NAMALWA (cell line): Measurements from ENCODE around the gene DYRK1A.
A peak's percentile ranks its signal among the peaks of the same experiment; 100 is the strongest.

Experiments
- DNase-seq: peaks from one replicate; pipeline ENCODE4 v3.0.0-alpha.2; 2015; ENCODE audit warnings: low spot score

DYRK1A gene

DNA sequence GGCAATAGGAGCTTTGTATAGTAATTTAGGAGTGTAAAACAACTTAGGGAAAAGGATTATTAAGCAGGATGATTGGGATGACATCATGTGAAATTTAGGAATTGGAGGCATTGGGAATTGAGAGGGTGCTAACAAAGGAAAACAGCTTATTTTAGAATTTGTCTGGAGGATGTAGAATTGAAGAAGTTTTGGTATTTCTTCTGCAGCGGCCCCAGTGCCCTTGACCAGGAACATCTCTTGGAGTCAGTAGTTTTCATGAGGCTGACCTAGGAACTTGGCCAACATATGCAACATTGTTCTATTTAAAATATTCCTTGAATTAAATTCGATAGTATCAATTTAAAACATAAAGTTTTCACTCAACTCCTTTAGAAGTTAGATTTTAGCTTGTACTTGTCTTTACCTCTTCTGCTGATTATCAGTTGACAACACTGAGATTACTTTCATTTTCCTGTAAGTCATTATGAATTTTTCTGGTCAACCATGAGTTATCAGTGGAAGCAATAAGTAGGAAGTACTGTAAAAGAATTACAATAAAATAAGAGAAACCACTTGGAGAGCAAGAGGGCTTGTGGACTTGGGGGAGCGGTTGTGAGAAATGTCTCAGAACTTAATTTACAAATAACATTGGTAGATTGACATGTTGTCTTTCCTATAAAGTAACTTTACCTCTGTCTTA lies 52.8 kb downstream of the DYRK1A start:
- DNase-seq: no peak

DNA sequence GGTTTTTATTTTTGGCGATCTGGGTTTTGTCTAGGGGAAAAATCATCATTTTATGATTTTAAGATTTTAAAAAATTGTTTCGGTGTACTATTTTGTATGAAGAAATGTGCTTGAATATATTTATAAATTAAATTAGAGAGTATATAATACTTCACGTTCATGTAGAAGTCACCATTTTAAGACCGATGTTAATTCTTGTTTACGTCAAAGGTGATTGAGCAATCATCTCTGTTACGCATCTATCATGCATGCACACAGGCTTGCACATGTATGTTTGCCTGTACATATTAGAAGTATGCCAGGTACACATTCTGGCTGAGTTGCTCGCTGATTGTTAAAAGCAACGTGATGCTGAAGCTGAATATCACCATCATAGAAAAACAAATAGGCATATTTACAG lies 54.7 kb downstream of the DYRK1A start:
- no peak for DNase-seq

GRCh38 chr21:37422382-37422781 lies 55.8 kb downstream of the DYRK1A start:
- DNase-seq: no peak

DNA sequence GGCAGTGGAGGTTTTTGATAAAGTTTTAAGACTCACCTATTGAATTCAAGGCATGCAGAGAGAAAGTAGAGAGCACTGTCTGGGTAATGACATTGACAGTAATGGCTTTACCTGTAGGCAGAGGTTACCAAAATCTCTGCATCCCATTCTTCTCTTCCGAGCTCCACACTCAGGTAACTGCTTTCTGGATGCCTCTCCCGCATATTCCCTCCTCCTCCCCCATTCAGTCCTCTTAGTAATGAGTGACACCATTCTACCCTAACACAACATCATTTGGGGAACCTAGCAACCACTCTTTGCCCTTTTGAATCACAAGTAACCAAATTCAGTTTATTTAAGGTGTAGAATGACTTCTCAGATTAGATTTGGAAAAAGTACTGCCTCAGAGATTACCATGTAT lies 56.5 kb downstream of the DYRK1A start:
- no peak for DNase-seq

GRCh38 chr21:37424396-37424795 lies 57.8 kb downstream of the DYRK1A start:
- no peak for DNase-seq

- DNase-seq: no peak
Measured at GRCh38 chr21:37425001-37425400, 58.4 kb downstream of the DYRK1A start.

DNA sequence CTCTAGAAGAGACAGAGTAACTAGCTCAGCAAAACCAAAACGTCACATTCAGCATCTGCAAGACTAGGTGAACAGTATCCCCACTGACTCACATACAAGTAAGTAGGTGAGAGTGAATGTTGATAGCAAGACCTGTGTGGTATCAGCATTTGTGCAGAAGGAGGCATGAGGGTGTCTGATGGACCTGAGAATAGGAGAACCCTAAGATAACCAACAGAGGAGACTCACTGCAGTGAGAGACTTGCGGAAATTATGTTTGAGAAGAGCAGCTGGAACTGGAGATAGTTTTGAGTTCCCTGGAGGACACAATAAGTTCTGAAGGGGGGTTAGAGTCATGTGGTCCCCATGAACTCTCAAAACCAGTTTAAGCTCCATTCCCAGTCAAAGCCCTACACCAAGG lies 59.1 kb downstream of the DYRK1A start:
- no peak for DNase-seq

GRCh38 chr21:37427221-37427620 lies 60.6 kb downstream of the DYRK1A start:
- no peak for DNase-seq

GRCh38 chr21:37429356-37429755 lies 62.8 kb downstream of the DYRK1A start:
- DNase-seq: peak; percentile 17

DNA sequence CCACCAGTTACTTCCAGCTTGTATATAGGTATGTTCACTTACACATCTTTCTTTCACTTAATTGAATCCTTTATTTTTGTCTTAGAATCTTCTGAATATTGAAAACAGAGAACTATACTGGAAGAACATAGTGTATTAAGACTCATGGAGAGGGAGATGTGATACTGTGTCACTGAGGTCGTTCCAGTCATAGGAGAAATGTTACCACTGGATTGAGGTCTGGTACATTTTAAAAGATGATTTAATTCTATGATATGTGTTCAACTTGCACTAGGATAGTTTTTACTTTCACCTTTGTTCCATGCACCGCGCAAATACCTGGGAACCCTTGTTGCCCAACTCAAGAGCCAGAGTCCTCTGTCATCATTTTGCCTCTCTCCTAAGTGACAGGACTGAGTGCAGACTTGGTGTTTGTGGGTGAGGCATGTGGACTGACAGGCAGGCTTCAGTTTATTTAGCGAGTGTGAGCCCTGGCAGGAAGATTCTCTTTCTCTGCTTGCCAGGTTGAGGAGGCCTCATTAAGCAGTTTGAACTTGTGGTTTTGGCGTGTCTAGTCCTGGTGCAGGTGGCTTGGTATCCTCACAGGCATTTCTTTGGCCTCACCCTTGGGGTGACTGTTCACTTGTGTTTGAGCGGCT lies 63.7 kb downstream of the DYRK1A start:
- DNase-seq: no peak

- no peak for DNase-seq
Measured at GRCh38 chr21:37431243-37431642, 64.7 kb downstream of the DYRK1A start.

GRCh38 chr21:37432710-37433455 lies 66.3 kb downstream of the DYRK1A start:
- no peak for DNase-seq

DNA sequence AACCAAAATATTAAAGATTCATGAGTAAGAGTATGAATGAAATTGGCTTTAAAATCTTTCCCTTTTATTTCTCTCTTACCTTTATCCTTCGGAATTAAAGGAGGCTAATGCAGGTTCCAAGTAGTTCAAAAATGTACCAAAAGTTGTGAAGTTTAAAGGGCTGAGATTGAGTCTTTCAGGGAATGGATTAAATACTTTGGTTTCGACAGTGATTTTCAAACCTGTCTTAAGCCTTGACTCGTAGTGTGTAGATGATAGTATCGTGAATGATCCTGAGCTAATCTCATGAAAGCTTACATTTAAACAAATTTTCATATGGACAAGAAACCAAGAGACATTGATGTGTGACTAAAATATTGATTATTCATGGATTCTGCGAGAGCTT lies 66.9 kb downstream of the DYRK1A start:
- DNase-seq: no peak

DNA sequence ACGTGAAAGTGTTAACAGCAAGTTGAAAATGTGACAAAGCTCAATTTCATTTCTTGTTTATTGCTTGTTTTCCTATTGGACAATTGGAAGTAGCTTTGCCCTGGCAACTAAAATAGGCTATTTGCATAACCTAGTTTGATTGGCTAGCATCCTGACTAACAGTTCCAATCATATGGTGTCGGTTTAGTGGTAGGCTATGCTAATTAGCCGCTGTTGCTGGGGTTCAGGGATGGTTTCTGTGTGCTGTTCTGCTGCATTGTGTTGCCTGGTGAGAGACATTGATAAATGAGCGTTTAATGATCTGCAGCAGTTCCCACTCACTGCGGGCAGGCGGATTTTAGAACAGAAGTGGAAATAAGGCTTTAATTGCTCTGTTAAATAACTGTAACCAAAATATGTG lies 68.5 kb downstream of the DYRK1A start:
- peak; percentile 53 for DNase-seq

DNA sequence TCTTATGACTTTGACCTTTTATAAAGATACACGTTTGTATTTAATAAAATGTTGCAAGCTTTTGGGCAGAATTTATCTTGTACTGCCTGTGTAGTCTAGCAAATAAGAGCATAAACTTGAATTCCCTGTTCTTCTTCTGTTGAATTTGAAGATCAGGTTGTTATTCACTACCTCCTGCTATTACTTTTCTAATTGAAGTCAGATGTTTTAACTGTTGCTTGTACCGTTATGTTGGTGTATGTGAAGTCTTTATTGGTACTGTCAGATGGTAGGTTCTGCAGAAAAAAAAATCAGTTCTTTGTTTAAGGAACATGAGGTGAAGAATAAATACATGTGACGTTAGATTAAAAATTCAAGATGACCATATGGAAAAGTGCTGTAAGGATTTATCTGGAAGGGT lies 69.1 kb downstream of the DYRK1A start:
- DNase-seq: no peak

DNA sequence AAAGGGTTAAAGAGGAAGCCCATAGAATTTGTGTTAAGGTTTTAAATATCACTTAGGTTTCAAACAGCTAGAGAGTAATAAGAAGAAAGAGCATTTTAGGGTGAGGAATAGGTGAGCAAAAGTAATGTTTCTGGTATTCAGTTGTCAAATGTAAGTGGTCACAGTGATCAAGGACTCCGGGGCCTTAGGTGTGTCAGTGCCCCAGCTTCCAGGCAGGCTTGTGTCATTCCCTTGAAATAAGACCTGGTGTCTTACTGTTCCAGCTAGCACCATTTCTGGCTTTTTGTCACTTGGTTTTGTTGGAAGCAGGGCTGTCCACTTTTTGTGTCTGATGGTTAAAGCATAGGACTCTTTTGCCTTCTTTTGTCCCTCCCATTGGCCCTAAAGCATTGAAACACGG lies 69.6 kb downstream of the DYRK1A start:
- no peak for DNase-seq

- DNase-seq: no peak
Measured at GRCh38 chr21:37437376-37438080, 71.0 kb downstream of the DYRK1A start.

GRCh38 chr21:37443683-37444082 lies 77.1 kb downstream of the DYRK1A start:
- no peak for DNase-seq

DNA sequence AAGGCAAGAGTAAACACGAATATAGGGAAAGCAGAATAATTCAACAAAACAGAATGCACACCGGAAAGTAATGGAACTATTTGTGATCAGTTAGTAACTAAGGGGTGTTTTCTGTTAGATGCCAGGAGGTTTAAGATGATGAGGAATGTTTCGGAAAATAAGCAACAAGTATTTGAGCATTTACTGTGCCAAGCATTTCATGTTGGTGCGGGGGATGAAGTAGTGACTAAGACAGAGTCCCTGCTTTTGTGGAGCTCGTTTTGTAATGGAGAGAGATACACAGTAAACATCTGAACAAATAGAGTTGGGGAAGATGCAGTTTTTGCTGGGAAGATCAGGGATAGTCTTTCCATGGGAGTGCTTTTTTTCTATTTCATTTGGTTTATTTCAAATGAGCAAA lies 78.7 kb downstream of the DYRK1A start:
- DNase-seq: no peak

DNA sequence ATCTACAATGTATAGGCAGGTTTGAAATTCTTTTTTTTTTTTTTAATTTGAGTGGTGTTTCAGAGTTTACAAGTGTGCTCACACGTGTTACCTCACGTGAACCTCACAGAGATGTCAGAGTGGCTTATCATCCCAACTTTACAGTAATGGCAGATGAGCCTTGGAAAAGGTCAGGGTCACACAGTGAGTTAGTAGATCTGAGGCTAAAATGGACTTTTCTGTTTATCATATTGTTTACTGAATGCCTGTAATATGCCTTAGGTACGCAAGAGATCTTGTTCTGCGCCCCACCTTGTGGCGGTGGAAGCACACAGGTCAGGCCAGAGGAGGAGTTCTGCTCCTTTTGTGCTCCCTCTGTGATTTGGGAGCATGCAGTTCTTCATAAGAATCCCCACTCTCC lies 80.0 kb downstream of the DYRK1A start:
- DNase-seq: no peak

GRCh38 chr21:37447288-37447936 lies 80.8 kb downstream of the DYRK1A start:
- no peak for DNase-seq

- DNase-seq: no peak
Measured at GRCh38 chr21:37449302-37449937, 82.8 kb downstream of the DYRK1A start.
